KOPT-K1 (cell line): Measurements from ENCODE around the gene SMCR8.
"Not testable (repeated sequence)": the region's sequence is repeated elsewhere in the genome, so short reads cannot be mapped to it uniquely, and the experiment has no call there.

ENCODE experiments used
- H3K27ac ChIP-seq: fragments of 200-600 bp; sonication (generic); 2 replicates; pipeline ENCODE4 v1.5.1; 2016; ENCODE audit warnings: antibody characterized with exemption, mild to moderate bottlenecking, low read depth, low read length; ENCODE audit not compliant: poor library complexity, severe bottlenecking
- H3K36me3 ChIP-seq: fragments of 200-600 bp; sonication (generic); 2 replicates; pipeline ENCODE4 v1.5.1; 2017; ENCODE audit warnings: antibody characterized with exemption, mild to moderate bottlenecking, low read length, moderate library complexity; ENCODE audit not compliant: insufficient read depth
- H3K9me3 ChIP-seq: fragments of 200-600 bp; sonication (generic); 2 replicates; pipeline ENCODE4 v1.5.1; 2017; ENCODE audit warnings: antibody characterized with exemption, low read length, mild to moderate bottlenecking; ENCODE audit not compliant: insufficient read depth, poor library complexity, severe bottlenecking

SMCR8 gene

GRCh38 chr17:18363101-18364049 lies 48.3 kb downstream of the SMCR8 start, which contains the start of gene SHMT1:
Gene SHMT1, minus strand, starts transcription at chr17:18363550. Its CDS starts 7,569 bp downstream, at chr17:18355981.
- Histone ChIP-seq H3K9me3 (no peaks in the 10 kb centered on the region), H3K27ac (peak within 1 kb of the TSS; percentile 69), H3K36me3 (peaks cover 23% of the 10 kb centered on the region)

- H3K36me3 ChIP-seq: peaks cover 15% of the 10 kb centered on the region
- no peak overlapping the region for H3K27ac ChIP-seq
- H3K9me3 ChIP-seq: no peaks in the 10 kb centered on the region
Observed at GRCh38 chr17:18364166-18364565, 49.1 kb downstream of the SMCR8 start.

- no peaks in the 10 kb centered on the region for H3K36me3 ChIP-seq
- H3K27ac ChIP-seq: no peak overlapping the region
- no peaks in the 10 kb centered on the region for H3K9me3 ChIP-seq
Observed at GRCh38 chr17:18368946-18369345, 53.9 kb downstream of the SMCR8 start.

GRCh38 chr17:18370761-18371160 lies 55.7 kb downstream of the SMCR8 start:
- Histone ChIP-seq H3K36me3 (no peaks in the 10 kb centered on the region), H3K27ac (no peak overlapping the region), H3K9me3 (peaks cover 6% of the 10 kb centered on the region)

- peaks cover 6% of the 10 kb centered on the region for H3K9me3 ChIP-seq
- H3K27ac ChIP-seq: no peak overlapping the region
- H3K36me3 ChIP-seq: no peaks in the 10 kb centered on the region
Observed at GRCh38 chr17:18371455-18371854, 56.4 kb downstream of the SMCR8 start.

- not testable (repeated sequence) for H3K36me3 ChIP-seq, H3K27ac ChIP-seq, H3K9me3 ChIP-seq
Observed at GRCh38 chr17:18373181-18373580, 58.1 kb downstream of the SMCR8 start.

GRCh38 chr17:18374216-18374615 lies 59.1 kb downstream of the SMCR8 start:
- Histone ChIP-seq H3K9me3 (peaks cover 6% of the 10 kb centered on the region), H3K27ac (no peak overlapping the region), H3K36me3 (no peaks in the 10 kb centered on the region)
